K562 (cell line): ENCODE data around the gene TAL1. TPM values are rescaled to one million over a fixed set of nuclear protein-coding genes. Genes with fewer than 3 reads are reported as not detected.

ENCODE experiments used
- ATF6 ChIP-seq: sonication (generic); formaldehyde crosslinking; IDR thresholded peaks from 2 replicates; pipeline ENCODE4 v1.4.0; 2020; ENCODE audit warnings: mild to moderate bottlenecking, missing genetic modification reagents
- BRD9 ChIP-seq: fragments of 450-650 bp; IDR thresholded peaks from 2 replicates; pipeline ENCODE4 v1.6.1; 2018; ENCODE audit warnings: low read depth; ENCODE audit not compliant: partially characterized antibody
- CHAMP1 ChIP-seq: fragments of 450-650 bp; IDR thresholded peaks from 2 replicates; pipeline ENCODE4 v1.6.1; 2016; ENCODE audit warnings: mild to moderate bottlenecking
- CREB3L1 ChIP-seq: fragments of 450-650 bp; IDR thresholded peaks from 2 replicates; pipeline ENCODE4 v1.6.1; 2014; ENCODE audit warnings: low read depth, mild to moderate bottlenecking, moderate library complexity, borderline replicate concordance
- FOXA1 ChIP-seq: fragments of 450-650 bp; IDR thresholded peaks from 2 replicates; pipeline ENCODE4 v1.6.1; 2016; ENCODE audit warnings: mild to moderate bottlenecking, borderline replicate concordance
- KDM2B ChIP-seq: fragments of 250-450 bp; sonication (Bioruptor Pico); IDR thresholded peaks from 2 replicates; pipeline ENCODE4 v1.8.0; 2021; ENCODE audit warnings: mild to moderate bottlenecking, moderate library complexity
- KDM4B ChIP-seq, 2 experiments: fragments of 450-650 bp in 1 of 2; sonication (generic) in 1 of 2; IDR thresholded peaks; 2 replicates each; pipeline ENCODE4 v1.6.1; 2016 to 2017; ENCODE audit warnings: borderline replicate concordance in 2 of 2, antibody characterized with exemption in 1 of 2, low read depth in 1 of 2, mild to moderate bottlenecking in 1 of 2
- PHTF2 ChIP-seq: fragments of 250-450 bp; sonication (Bioruptor Pico); IDR thresholded peaks from 2 replicates; pipeline ENCODE4 v1.5.0; 2021; ENCODE audit warnings: mild to moderate bottlenecking
- RREB1 ChIP-seq: fragments of 250-450 bp; sonication (Bioruptor Pico); IDR thresholded peaks from 2 replicates; pipeline ENCODE4 v1.4.0; 2020
- SMARCB1 ChIP-seq: IDR thresholded peaks from 2 replicates; pipeline ENCODE4 v1.6.1; 2011; ENCODE audit warnings: improper control_type of control experiment, low read depth; ENCODE audit not compliant: insufficient read length
- SREBF1 ChIP-seq: fragments of 150-350 bp; IDR thresholded peaks from 2 replicates; pipeline ENCODE4 v1.6.1; 2014; ENCODE audit warnings: antibody characterized with exemption, low read depth, low read length, borderline replicate concordance
- SRSF9 ChIP-seq: fragments of 200-400 bp; formaldehyde crosslinking; IDR thresholded peaks from 2 replicates; pipeline ENCODE4 v1.6.1; 2017; ENCODE audit warnings: low read depth, low read length, borderline replicate concordance
- U2AF2 ChIP-seq: fragments of 200-400 bp; formaldehyde crosslinking; optimal IDR thresholded peaks from 2 replicates; pipeline ENCODE3; 2017; ENCODE audit warnings: low read depth, mild to moderate bottlenecking, low read length
- XRCC5 ChIP-seq: fragments of 200-400 bp; formaldehyde crosslinking; IDR thresholded peaks from 2 replicates; pipeline ENCODE4 v1.6.1; 2017; ENCODE audit warnings: low read depth, mild to moderate bottlenecking, low read length
- polyA plus RNA-seq, 8 experiments: library from polyadenylated mRNA; depleted of rRNA in 4 of 8; stranded (reverse) in 5 of 8; unstranded in 3 of 8; fragments of >200 nt; fragmentation: Nextera tagmentation in 2 of 8; fragmentation: Illumina TruSeq in 1 of 8; extraction: Ambion mirVana in 2 of 8; extraction: Trizol in 1 of 8; gene quantifications; 2 replicates each; pipeline versions ENCODE4 v1.2.1 to v1.2.3, GENCODE V29; 2011 to 2014; ENCODE audit warnings: inconsistent platforms in 1 of 8, missing spikeins in 1 of 8
- total RNA-seq, 7 experiments: library from RNA; depleted of rRNA in 6 of 7; stranded (reverse); fragments of >200 nt in 6 of 7; fragmentation: Illumina TruSeq in 2 of 7; extraction: Trizol in 2 of 7; gene quantifications; 2 replicates each; pipeline versions ENCODE4 v1.2.1 to v1.2.3, GENCODE V29; 2011 to 2021; ENCODE audit warnings: low replicate concordance in 1 of 7

Gene TAL1
- total and polyA plus RNA-seq, 9 of the 15 experiments (the other 6 are each of a cell fraction or from before 2014, with no cell fraction given) = 18.5 to 106 (median 59.7) TPM

- TF ChIP-seq FOXA1 (no peak), KDM2B (CRISPR knock-in tag) (peak; percentile 68; the same call in 1 of the 2 replicates), SRSF9 (no peak), SREBF1 (no peak), CHAMP1 (peak; percentile 100), BRD9 (peak; percentile 14), RREB1 (CRISPR knock-in tag) (peak; percentile 85), ATF6 (peak; percentile 89), PHTF2 (CRISPR knock-in tag) (peak; percentile 82; the same call in 1 of the 2 replicates), CREB3L1 (peak; percentile 44), KDM4B (IDR thresholded peaks at IDR 0.05; ENCODE audit: borderline replicate concordance in 2 of 2, low read depth in 1 of 2) (peak in 1 of 2 experiments; percentile 87; a peak in 2 of 4 replicates), XRCC5 (0 out of 2 replicates have a peak, but pooled peaks have one; percentile 55), U2AF2 (no peak), SMARCB1 (peak; percentile 83)
Observed at GRCh38 chr1:47181095-47181954, 50.7 kb downstream of the TAL1 start (continued).
